ENCODE data around the gene PARD3B. TPM values are rescaled to one million over a fixed set of nuclear protein-coding genes. Genes with fewer than 3 reads are reported as not detected.

Gene PARD3B
- polyA plus RNA-seq, 5 donors: 13.6 to 22.9 (median 19.4) TPM

GRCh38 chr2:204840504-204840903, 295.2 kb downstream of the PARD3B start:
- DNase-seq: no peak

GRCh38 chr2:204842068-204842467, 296.8 kb downstream of the PARD3B start:
- DNase-seq: no peak

GRCh38 chr2:204842661-204843485, 297.6 kb downstream of the PARD3B start:
- peak; percentile 31 to 36 for DNase-seq

- DNase-seq: no peak
Observed at GRCh38 chr2:204846471-204846870, 301.2 kb downstream of the PARD3B start.

- peak; percentile 37 to 45 for DNase-seq
Observed at GRCh38 chr2:204849892-204850291, 304.6 kb downstream of the PARD3B start.

GRCh38 chr2:204850581-204850980, 305.3 kb downstream of the PARD3B start:
- no peak for DNase-seq

GRCh38 chr2:204853905-204854304, 308.6 kb downstream of the PARD3B start:
- DNase-seq: no peak

- DNase-seq: no peak
Observed at GRCh38 chr2:204860274-204860673, 315.0 kb downstream of the PARD3B start.

GRCh38 chr2:204862809-204863208, 317.5 kb downstream of the PARD3B start:
- no peak for DNase-seq

GRCh38 chr2:204863336-204863735, 318.1 kb downstream of the PARD3B start:
- no peak for DNase-seq

GRCh38 chr2:204869132-204869823, 324.0 kb downstream of the PARD3B start:
- no peak for DNase-seq

- DNase-seq: no peak
Observed at GRCh38 chr2:204870053-204870452, 324.8 kb downstream of the PARD3B start.

GRCh38 chr2:204871231-204871953, 326.1 kb downstream of the PARD3B start:
- DNase-seq: peak; percentile 12 to 34

GRCh38 chr2:204876311-204876710, 331.0 kb downstream of the PARD3B start:
- DNase-seq: no peak

GRCh38 chr2:204877691-204878090, 332.4 kb downstream of the PARD3B start:
- DNase-seq: no peak

GRCh38 chr2:204880928-204881327, 335.7 kb downstream of the PARD3B start:
- DNase-seq: no peak

GRCh38 chr2:204881655-204882054, 336.4 kb downstream of the PARD3B start:
- no peak for DNase-seq

- DNase-seq: no peak
Observed at GRCh38 chr2:204885747-204886146, 340.5 kb downstream of the PARD3B start.

GRCh38 chr2:204886713-204887112, 341.4 kb downstream of the PARD3B start:
- DNase-seq: no peak

- DNase-seq: no peak
Observed at GRCh38 chr2:204888222-204888621, 342.9 kb downstream of the PARD3B start.

GRCh38 chr2:204890680-204891079, 345.4 kb downstream of the PARD3B start:
- no peak for DNase-seq

GRCh38 chr2:204891739-204892138, 346.5 kb downstream of the PARD3B start:
- DNase-seq: no peak

All from right lung (tissue), 5 donors.